GM21381 (cell line): ENCODE measurements around the gene ANKHD1.
A peak's percentile ranks its signal among the peaks of the same experiment; 100 is the strongest.

Source experiments
- ATAC-seq: cut with Tn5 transposase; IDR thresholded peaks from one replicate; pipeline ENCODE4 v1.9.1; 2021; ENCODE audit warnings: mild to moderate bottlenecking, moderate library complexity; ENCODE audit not compliant: unreplicated experiment

Gene ANKHD1

GRCh38 chr5:140367256-140368013 lies 34.2 kb upstream of the ANKHD1 start:
- no peak for ATAC-seq

GRCh38 chr5:140371356-140372151 lies 30.1 kb upstream of the ANKHD1 start:
- ATAC-seq: no peak

- ATAC-seq: no peak
Observed at GRCh38 chr5:140372971-140373487, 28.6 kb upstream of the ANKHD1 start.

GRCh38 chr5:140381351-140381750 lies 20.3 kb upstream of the ANKHD1 start:
- ATAC-seq: no peak

GRCh38 chr5:140381972-140382371 lies 19.7 kb upstream of the ANKHD1 start:
- ATAC-seq: no peak

GRCh38 chr5:140382866-140383265 lies 18.8 kb upstream of the ANKHD1 start:
- no peak for ATAC-seq

- ATAC-seq: no peak
Observed at GRCh38 chr5:140383300-140383699, 18.3 kb upstream of the ANKHD1 start.

GRCh38 chr5:140388052-140388451 lies 13.6 kb upstream of the ANKHD1 start:
- no peak for ATAC-seq

- ATAC-seq: no peak
Observed at GRCh38 chr5:140391312-140391711, 10.3 kb upstream of the ANKHD1 start.

GRCh38 chr5:140391732-140392131 lies 9.9 kb upstream of the ANKHD1 start:
- no peak for ATAC-seq

- ATAC-seq: no peak
Observed at GRCh38 chr5:140393738-140394137, 7.9 kb upstream of the ANKHD1 start.

GRCh38 chr5:140398379-140398811 lies 3.2 kb upstream of the ANKHD1 start:
- no peak for ATAC-seq

- no peak for ATAC-seq
Observed at GRCh38 chr5:140399979-140400729, 1.5 kb upstream of the ANKHD1 start.

GRCh38 chr5:140400730-140401361 lies 787 bp upstream of the ANKHD1 start:
- peak; percentile 64 for ATAC-seq

- ATAC-seq: no peak
Observed at GRCh38 chr5:140402258-140403074, 833 bp downstream of the ANKHD1 start.

- ATAC-seq: no peak
Observed at GRCh38 chr5:140403613-140404012, 2.0 kb downstream of the ANKHD1 start.

- ATAC-seq: no peak
Observed at GRCh38 chr5:140408750-140409241, 7.2 kb downstream of the ANKHD1 start.

GRCh38 chr5:140413230-140413629 lies 11.6 kb downstream of the ANKHD1 start:
- ATAC-seq: no peak

- ATAC-seq: no peak
Observed at GRCh38 chr5:140417235-140417634, 15.6 kb downstream of the ANKHD1 start.
